Measurements from ENCODE around the gene ODF2L.

- no peak for TF ChIP-seq CTCF (IDR thresholded peaks at IDR 0.05)
- TF ChIP-seq POLR2AphosphoS5 (IDR thresholded peaks at IDR 0.05; ENCODE audit: low read depth, low read length) = no peak
- TF ChIP-seq SIN3A (IDR thresholded peaks at IDR 0.05; ENCODE audit: borderline replicate concordance, insufficient read depth, low read depth, low read length) = no peak
Measured at GRCh38 chr1:86416343-86416742, 20.2 kb upstream of the ODF2L start.
